ENCODE results near the gene RLN3.

Gene RLN3

DNA sequence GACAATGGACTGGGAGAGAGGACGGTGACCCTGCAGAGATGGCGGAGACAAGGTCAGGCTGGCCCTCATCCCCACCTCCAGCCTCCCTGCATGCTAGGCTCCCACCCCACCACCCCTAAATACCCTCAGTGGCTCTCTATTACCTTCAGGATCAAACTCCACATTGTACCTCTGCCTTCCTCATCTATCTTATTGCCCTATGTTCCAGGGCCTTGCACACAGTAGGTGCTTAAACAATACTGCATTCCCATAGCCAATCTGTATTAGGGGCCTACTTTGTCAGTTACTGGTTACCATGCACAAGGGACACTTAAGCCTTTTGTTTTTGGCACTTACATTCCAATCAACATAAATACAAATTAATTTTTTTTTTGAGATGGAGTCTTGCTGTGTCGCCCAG lies 27.4 kb downstream of the RLN3 start:
- H3K4me3 ChIP-seq (ENCODE audit: low read depth, low read length): no peak overlapping the region
- TF ChIP-seq, protein P1, sequence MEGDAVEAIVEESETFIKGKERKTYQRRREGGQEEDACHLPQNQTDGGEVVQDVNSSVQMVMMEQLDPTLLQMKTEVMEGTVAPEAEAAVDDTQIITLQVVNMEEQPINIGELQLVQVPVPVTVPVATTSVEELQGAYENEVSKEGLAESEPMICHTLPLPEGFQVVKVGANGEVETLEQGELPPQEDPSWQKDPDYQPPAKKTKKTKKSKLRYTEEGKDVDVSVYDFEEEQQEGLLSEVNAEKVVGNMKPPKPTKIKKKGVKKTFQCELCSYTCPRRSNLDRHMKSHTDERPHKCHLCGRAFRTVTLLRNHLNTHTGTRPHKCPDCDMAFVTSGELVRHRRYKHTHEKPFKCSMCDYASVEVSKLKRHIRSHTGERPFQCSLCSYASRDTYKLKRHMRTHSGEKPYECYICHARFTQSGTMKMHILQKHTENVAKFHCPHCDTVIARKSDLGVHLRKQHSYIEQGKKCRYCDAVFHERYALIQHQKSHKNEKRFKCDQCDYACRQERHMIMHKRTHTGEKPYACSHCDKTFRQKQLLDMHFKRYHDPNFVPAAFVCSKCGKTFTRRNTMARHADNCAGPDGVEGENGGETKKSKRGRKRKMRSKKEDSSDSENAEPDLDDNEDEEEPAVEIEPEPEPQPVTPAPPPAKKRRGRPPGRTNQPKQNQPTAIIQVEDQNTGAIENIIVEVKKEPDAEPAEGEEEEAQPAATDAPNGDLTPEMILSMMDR (conservative IDR thresholded peaks at IDR 0.05; ENCODE audit: low read depth, low read length): no peak
- DNase-seq (ENCODE audit: low read depth): no peak

DNA sequence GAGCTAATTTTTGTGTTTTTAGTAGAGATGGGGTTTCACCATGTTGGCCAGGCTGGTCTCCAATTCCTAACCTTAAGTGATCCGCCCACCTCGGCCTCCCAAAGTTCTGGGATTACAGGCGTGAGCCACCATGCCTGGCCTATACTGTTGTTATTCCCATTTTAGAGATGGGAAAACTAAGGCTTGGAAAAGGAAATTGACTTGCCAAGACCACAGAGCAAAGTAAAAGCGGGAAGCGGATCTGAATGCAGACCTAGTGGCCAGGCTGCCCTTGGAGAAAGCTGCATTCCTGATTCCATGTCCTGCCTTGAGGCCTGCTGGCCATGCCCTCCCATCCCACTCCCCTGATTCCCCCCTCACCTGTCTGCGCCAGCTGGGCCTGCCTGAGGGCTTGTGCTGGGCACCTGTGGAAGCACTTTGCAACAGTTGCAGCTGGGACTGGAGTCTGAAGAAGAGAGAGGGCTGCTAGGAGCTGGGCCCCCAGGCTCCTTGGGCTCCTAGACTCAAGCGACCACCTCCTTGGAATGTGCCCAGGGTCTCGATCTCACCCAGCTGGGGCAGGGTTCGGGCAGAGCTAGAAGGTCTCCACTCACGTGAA lies 28.2 kb downstream of the RLN3 start:
- no peak overlapping the region for H3K4me3 ChIP-seq (ENCODE audit: low read depth, low read length)
- TF ChIP-seq, protein P1 (conservative IDR thresholded peaks at IDR 0.05; ENCODE audit: low read depth, low read length): no peak
- no peak for DNase-seq (ENCODE audit: low read depth)

DNA sequence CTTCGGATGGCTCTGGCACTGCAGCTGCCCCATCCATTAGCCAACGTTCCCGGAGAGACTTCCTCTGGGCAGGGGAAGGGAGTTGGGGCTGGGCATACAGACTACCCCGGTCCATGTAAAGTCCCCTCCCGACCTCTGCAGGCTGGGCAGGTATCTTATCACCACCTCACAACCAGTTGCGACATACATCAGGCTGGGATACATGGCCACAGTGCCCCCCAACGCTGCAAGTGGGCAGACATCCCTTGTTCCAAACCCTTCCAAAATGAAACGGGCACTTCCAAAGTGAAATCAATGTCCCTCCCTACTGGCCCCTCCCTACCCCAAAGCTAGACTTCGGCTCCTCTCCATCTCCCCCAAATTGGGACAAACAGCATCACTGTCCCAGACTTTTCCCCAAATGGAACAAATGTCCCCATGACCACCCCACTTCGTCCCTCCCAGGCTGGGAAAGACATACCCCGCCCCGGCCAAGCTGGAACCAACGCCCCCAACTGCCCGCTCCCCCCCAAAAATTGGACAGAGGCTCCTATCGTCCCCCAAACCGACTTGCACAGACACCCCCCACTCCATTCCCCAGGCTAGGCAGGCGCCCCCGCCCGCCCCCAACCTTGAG lies 28.9 kb downstream of the RLN3 start:
- TF ChIP-seq, protein P1 (conservative IDR thresholded peaks at IDR 0.05; ENCODE audit: low read depth, low read length): no peak
- DNase-seq (ENCODE audit: low read depth): no peak
- H3K4me3 ChIP-seq (ENCODE audit: low read depth, low read length): no peak overlapping the region

DNA sequence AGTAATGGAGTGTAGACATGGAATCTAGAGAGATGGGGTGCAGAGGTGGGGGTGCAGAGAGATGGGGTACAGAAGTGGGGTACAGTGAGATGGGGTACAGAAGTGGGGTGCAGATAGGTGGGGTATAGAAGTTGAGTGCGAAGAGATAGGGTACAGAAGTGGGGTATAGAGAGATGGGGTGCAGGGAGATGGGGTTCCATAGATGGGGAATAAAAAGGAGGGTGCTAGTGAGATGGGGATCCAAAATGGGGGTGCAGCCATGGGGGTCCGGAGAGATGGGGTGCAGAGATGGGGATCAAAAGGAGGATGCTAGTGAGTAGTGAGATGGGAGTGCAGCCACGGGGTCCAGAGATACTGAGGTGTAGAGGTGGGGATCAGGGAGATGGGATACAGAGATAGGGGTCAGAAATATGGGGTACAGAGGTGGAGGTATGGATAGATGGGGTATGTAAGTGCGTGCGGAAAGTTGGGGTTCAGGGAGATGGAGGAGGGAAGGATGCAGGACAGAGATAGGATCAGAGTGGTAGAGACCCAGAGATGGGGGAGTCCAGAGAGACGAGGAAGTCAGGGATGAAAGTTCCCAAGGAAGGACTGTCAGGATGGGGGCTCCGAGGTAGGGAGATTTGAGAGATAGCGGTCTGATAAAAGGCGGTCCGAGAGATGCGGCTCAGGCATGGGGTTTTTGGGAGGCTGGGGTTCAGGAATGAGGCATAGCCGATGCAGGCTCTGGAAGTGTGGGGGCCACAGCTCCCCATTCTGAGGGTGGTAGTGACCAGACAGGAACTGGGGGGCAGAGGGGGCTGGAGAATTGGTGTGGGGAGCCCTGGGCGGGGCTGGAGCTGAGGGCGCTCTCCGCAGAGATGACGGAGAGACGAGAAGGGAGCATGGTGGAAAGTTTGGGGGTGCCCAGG lies 30.5 kb downstream of the RLN3 start:
- no peak for DNase-seq (ENCODE audit: low read depth)
- no peak overlapping the region for H3K4me3 ChIP-seq (ENCODE audit: low read depth, low read length)

DNA sequence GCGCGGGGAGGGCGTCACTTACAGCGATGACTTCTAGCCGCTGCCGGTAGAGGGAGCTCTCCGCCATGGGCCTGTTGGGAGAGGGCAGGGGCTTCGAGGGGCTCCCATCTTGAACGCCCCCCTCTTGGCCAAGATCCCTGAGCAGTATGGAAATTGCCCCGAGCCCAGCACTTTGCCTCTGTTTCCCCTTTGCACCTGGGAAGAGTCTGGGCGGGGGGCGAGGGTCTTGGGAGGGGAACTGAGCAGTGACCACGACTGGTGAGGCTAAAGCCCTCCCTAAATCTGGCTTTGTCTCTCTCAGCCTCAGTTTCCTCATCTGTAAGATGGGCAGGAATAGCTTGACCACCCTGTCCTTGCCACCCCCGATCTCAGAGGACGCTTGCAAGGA lies 31.1 kb downstream of the RLN3 start:
- DNase-seq (ENCODE audit: low read depth): no peak
- TF ChIP-seq, protein P1 (conservative IDR thresholded peaks at IDR 0.05; ENCODE audit: low read depth, low read length): peak; percentile 72
- H3K4me3 ChIP-seq (ENCODE audit: low read depth, low read length): no peak overlapping the region

More for the DNA sequence above, 30.5 kb downstream of the RLN3 start:
- TF ChIP-seq, protein P1 (conservative IDR thresholded peaks at IDR 0.05; ENCODE audit: low read depth, low read length): no peak

DNA sequence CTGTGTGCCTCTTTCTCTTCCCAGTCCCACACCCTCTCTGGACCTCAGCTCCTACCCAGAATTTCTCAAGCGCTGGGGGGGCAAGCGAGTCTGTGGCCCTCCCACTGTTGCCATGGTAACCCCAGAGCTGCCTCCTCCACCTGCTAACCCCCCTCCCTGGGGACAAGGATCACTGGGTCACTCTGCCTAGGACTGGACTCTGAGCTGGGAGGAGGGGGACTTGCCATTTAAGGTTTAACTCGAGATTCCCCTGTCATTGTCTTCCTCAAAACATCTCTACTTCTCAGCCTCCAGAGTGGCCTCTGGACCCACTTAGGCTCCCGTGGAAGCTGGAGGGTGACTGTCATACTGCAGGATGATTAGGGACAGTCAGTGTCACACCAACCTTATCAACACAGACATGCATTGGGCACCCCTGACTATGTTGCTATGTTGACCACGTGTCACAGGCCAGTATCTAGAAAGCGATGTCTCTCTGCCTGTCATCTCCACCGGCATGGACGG lies 31.8 kb downstream of the RLN3 start:
- TF ChIP-seq, protein P1 (conservative IDR thresholded peaks at IDR 0.05; ENCODE audit: low read depth, low read length): no peak
- no peak overlapping the region for H3K4me3 ChIP-seq (ENCODE audit: low read depth, low read length)
- no peak for DNase-seq (ENCODE audit: low read depth)
